Activated CD8-positive, alpha-beta memory T cell treated with anti-CD3 and anti-CD28 coated beads, Interleukin-2, amount 50 U/mL, for 1 hour (primary cell): ENCODE data around the gene FHIT.

Experiments
- DNase-seq: peaks from one replicate; pipeline ENCODE4 v3.0.0-alpha.2; 2020; ENCODE audit errors: extremely low read depth

FHIT gene

DNA sequence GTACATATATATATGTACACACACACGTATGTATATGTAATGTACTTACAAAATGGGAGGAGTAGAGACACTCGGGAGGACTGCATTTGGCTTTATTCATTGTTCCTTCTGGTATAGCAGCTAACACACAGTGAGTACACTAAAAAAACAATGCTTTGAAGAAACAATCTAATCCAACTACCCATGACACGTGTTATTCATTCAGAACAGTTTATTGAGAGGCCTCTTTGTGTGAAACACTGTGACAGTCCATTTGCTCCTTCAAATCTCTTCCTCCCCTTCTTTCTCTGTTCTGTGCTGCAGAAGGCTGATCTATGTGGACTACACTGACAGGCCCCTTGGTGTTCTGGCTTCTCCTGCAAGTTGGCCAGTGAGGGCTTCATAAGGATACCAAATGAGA lies 1125.6 kb downstream of the FHIT start:
- DNase-seq: no peak

GRCh38 chr3:60120245-60120644 lies 1131.0 kb downstream of the FHIT start:
- DNase-seq: no peak

DNA sequence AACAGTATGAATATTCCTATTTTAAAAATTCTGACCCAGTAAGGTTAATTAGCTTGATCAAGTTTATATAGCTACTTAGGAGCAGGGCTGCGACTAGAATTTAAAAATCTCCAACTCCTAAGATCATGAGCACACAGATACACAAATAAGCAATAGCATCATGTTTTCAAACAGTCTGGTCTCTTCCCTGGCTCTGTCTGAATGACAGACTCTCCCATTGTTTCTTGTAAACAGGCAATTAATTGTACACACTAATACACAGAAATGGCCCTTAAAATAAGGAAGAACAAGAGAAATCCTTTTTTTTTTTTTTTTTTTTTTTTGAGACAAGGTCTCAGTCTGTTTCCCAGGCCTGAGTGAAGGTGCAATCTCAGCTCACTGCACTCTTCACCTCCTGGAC lies 1137.1 kb downstream of the FHIT start:
- no peak for DNase-seq

DNA sequence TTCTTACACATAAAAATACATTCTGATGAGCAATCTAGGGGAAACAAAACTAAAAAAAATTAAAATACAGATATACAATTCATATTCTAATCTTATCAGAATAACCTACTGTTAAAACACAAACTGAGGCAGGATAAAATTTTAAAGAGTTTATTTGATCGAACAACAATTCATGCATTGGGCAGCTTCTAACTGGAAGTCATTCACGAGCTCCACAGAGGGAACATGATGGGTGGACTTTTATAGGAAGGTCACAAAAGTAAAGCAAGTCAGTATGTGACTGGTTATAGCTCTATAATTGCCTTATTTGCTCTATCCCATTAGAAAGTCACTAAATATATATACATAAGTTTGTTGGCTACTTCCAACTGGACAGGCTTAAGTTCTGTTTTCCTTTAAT lies 1144.0 kb downstream of the FHIT start:
- no peak for DNase-seq

DNA sequence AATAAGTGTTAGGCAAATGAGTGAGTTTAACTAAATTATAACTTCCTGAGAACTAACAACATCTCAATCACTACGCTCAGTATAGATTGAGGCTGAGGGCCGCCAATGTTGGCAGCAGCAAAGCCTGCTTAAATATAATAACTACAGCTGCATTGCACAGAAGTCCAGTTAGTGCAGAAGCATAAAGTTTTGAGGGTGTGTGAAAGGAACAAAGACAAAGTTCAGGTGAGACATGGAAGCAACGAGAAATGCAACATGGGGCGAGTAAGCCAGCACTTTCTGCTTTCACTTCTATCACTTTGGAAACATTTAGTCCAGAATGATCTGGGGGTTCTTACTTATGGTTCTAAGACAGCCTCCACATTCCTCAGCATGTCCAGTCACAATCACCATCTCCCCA lies 1149.1 kb downstream of the FHIT start:
- no peak for DNase-seq

- no peak for DNase-seq
These were observed 1149.6 kb downstream of the FHIT start for GRCh38 chr3:60101621-60102020.

DNA sequence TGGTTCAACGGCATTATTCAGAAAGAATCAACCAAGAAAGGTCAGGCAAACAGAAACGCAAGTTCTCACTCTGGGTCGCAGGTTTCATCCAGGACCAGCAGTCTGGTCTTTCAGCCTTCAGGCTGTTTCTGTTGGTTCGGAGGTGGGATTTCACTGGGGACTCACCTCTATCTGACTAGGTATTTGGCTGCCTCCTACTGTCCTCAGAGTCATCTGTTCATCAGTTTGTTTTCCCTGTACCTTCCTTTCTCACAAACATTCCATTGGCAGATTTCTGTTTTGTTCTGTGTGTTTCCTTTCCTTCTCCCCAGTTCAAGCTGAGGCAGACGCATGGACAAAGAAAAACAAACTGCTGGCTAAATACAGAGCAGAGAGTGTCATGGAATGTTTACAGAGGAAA lies 1154.8 kb downstream of the FHIT start:
- no peak for DNase-seq

DNA sequence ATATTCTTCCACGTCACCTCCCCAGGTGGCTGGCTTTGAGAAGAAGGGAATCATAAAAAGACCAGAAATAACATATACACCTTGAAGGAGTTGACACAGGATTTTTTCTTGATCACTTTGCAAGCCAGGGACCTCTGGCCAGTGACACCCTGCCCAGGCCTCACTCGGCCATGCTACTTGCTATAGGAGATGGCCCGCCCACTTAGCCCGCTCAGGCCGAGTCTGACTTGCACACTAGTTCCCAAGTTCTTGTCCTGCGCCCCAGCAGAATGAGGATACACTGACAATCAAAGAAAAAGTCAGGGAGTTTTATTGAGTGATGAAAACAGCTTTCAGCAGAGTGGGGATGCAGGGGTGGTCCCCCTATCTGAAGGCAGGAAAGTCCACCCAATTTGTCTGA lies 1155.3 kb downstream of the FHIT start:
- no peak for DNase-seq

DNA sequence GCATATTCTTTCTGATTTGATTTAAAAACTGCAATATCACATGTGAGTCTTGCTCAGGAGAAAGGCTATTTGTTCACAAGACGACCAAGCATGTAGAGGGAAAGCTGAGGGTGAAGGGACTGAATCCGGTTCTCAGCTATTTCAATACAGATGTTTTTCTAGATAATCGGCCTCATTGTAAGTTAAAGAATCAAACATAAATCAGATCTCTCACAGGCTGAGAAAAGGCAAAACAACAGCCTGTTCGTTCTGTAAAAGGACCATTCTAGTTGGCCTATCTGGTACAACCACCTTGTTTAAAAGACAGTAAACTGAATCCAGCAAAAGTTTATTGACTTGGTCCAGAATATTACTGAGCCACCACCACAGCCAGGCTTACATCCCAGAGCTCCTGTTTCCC lies 1155.7 kb downstream of the FHIT start:
- no peak for DNase-seq

DNA sequence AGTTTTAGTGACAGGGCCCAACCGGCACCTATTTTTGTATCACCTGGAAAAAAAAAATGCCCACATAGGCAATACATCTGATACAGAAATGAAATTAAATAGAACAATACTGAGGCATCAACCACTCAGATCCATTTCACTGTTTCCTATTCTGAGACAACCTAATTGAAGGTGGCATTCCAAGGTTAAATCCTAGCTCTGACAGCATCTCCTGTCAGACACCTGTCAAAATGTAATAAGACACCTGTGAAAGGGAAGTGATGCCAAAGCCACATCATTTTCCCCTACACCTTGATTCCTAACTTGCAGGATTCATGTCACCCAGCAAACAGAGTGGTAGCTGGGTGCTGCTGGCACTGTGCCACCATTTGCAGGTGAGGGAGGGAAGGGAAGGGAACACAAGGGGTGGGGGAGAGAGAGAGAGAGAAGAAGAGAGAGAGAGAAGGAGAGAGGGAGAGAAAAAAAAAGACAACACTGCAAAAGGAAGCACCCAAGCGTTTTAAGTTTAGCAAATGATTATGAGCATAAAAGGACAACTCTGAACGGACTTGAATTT lies 1156.8 kb downstream of the FHIT start:
- no peak for DNase-seq

GRCh38 chr3:60090548-60090947 lies 1160.7 kb downstream of the FHIT start:
- no peak for DNase-seq

DNA sequence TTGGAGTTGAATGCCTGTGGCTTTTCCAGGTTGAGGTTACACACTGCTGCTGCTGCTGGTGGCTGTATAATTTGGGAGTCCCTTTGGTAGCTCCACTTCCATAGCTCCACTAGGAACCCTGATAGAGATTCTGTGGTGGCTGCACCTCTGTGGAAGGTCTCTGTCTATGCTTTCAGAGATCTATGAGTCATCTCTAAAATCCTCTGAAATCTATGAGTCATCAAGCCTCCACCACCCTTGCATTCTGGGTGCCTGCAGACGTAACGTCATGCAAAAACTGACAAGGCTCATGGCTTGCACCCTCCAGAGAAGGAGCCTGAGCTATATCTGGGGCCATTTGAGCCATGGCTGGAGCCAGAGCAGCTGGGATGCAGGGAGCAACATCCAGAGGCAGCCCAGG lies 1164.4 kb downstream of the FHIT start:
- DNase-seq: no peak

DNA sequence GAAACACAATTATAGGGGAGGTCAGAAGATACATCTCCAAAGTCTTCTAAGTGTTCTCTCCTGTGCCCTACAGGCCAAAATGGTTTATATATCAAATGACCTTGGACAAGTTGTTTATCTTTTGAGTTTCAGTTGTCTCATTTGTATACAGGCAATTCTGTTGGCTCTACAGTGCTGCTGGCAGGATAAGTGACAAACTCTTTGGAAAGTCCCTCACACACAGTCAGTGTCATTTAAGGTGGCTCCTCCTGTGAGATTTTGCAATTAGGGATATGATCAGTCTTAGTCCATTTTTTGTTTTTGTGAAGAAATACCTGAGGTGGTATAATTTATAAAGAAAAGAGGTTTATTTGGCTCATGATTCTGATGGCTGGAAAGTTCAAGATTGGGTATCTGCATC lies 1165.6 kb downstream of the FHIT start:
- DNase-seq: no peak

DNA sequence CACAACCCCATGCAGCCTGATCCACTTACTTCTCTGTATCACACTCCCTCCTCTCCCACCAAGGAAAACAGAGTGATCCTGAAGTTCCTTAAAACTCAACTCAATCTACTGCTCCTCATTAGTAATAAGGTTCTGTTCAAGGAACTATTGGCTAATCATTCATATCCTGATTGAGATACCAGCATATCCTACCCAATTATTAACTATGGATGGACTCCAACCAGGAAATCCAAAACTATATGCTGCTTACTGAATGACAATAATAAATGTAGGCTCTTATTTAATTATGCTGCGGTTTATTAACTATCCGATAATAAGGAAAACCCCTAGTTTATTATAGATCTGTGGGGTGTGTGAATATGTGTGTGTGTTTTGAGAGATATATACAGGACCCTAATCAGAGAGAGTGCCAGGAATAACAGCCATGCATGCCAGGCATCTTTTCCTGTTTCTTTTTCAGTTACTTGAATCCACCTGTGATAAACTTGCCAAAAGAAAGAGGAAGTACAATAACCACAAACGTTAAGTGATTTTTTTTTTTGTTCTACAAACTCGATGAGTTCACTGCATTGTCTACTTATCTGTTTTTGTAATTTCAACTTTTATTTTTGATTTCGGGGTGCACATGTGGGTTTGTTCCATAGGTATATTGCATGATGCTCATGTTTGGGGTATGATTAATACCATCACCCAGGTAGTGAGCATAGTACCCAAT lies 1169.7 kb downstream of the FHIT start:
- DNase-seq: no peak

DNA sequence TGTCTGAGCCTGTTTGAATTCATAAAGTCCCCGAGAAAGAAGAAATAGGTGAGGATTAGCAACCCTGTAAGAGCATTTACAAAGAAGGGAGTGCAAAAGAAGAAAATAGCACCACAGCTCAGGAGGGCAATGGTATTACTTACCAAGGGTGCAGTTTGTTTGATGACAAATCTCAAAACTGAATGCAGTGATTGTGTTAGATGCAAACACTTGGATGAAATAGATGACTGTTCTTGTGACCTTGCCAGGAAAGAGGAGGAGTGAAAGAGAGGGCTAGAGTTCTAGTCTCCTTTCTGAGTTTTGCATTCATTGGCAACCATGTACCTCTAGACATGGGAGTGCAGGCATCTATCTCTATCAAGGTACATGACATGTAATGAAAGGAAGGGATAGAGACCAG lies 1170.6 kb downstream of the FHIT start:
- no peak for DNase-seq

GRCh38 chr3:60079076-60079475 lies 1172.2 kb downstream of the FHIT start:
- no peak for DNase-seq

- DNase-seq: no peak
These were observed 1174.9 kb downstream of the FHIT start for GRCh38 chr3:60076331-60076730.

- no peak for DNase-seq
These were observed 1177.3 kb downstream of the FHIT start for GRCh38 chr3:60073942-60074341.

GRCh38 chr3:60073228-60073627 lies 1178.0 kb downstream of the FHIT start:
- no peak for DNase-seq

- no peak for DNase-seq
These were observed 1180.9 kb downstream of the FHIT start for GRCh38 chr3:60070366-60070765.

GRCh38 chr3:60065227-60065868 lies 1185.9 kb downstream of the FHIT start:
- DNase-seq: no peak

DNA sequence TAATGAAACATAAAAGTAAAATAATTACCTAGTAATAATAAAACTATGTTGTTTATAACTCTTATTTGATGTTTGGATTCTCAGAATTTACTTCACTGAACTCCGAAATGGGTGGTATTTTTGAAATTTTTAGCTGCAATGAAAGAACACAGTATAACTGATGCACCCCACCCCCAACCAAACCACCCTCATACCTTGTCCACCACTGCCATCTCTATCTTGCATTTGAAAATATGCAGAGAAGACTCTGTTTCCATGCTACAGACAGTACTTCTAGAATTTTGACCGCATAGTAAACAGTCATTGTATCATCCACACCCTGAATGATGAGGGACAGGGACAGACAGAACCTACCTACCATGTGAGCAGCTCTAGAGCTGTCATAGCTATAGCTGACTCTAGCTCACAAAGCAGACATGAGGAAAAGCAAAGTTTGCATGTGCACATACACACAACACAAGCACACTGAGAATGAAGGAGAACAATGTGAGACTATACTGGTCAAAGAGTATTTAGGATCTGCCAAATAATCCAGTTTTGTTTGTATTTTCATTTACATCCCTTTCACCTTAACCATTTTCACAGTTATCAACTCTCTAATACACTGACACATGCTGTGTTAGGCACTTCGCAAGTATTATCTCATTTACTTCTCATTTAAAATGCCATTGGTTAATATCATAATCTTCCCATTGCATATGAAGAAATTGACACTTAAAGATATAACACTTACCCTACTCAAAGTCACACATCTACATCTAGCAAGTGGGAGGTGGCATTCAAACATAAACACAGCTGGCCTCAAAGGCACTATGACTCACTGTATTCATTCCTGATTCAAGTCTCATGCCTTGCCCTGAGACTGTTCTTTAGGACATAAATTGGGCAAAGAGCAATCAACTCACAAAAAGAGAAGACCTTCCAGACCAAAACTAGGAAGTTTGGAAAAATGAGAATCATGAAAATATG lies 1186.8 kb downstream of the FHIT start:
- no peak for DNase-seq
